22Rv1 (cell line): ENCODE results near the gene STXBP1.

Experiments
- CTCF ChIP-seq: fragments of 450-650 bp; IDR thresholded peaks from 2 replicates; pipeline ENCODE4 v1.5.1; 2017; ENCODE audit warnings: mild to moderate bottlenecking
- ZFX ChIP-seq: fragments of 450-650 bp; IDR thresholded peaks from 2 replicates; pipeline ENCODE4 v1.6.1; 2017; ENCODE audit warnings: antibody characterized with exemption, borderline replicate concordance

GRCh38 chr9:127578627-127578951 lies 33.5 kb upstream of the STXBP1 start:
- TF ChIP-seq CTCF: no peak
- TF ChIP-seq ZFX: no peak
